Gastrocnemius medialis (tissue), 4 donors: Measurements from ENCODE around the gene ATAD1. TPM values are rescaled to one million over a fixed set of nuclear protein-coding genes. Genes with fewer than 3 reads are reported as not detected.
A peak's percentile ranks its signal among the peaks of the same experiment; 100 is the strongest.

Experiments
- ATAC-seq, 2 donors: fragments of 150-250 bp; one replicate each; pipeline ENCODE4 v1.9.1; 2016
- DNase-seq, 2 donors: peaks; one replicate each; pipeline ENCODE4 v3.0.0-alpha.2; 2019
- H3K27ac ChIP-seq, 4 donors: fragments of 200-600 bp; sonication (generic); 1 replicate in 1 of 4; 2 replicates in 3 of 4; pipeline ENCODE4 v1.5.1; 2016 to 2018; ENCODE audit warnings: mild to moderate bottlenecking in 2 of 4, moderate library complexity in 1 of 4
- H3K27me3 ChIP-seq, 3 donors: fragments of 200-600 bp; sonication (generic) in 2 of 3; 1 replicate in 1 of 3; 2 replicates in 2 of 3; pipeline versions ENCODE4 v1.5.1 to v1.6.0; 2016 to 2019; ENCODE audit warnings: mild to moderate bottlenecking in 1 of 3, moderate library complexity in 1 of 3
- H3K36me3 ChIP-seq, 2 donors: fragments of 200-600 bp; sonication (generic) in 1 of 2; one replicate each; pipeline ENCODE4 v1.5.1; 2017 to 2018
- H3K4me1 ChIP-seq, 2 donors: fragments of 200-600 bp; sonication (generic) in 1 of 2; one replicate each; pipeline ENCODE4 v1.5.1; 2016 to 2017; ENCODE audit warnings: mild to moderate bottlenecking in 2 of 2
- H3K4me3 ChIP-seq, 4 donors: fragments of 200-600 bp; sonication (generic) in 3 of 4; 1 replicate in 1 of 4; 2 replicates in 3 of 4; pipeline ENCODE4 v1.5.1; 2016 to 2019; ENCODE audit warnings: mild to moderate bottlenecking in 2 of 4
- H3K9me3 ChIP-seq, 3 donors: fragments of 200-600 bp; sonication (generic) in 2 of 3; 1 replicate in 1 of 3; 2 replicates in 2 of 3; pipeline ENCODE4 v1.5.1; 2016 to 2019
- POLR2A ChIP-seq, 2 donors: fragments of 450-650 bp; IDR thresholded peaks; one replicate each; pipeline ENCODE4 v1.6.1; 2017; ENCODE audit warnings: antibody characterized with exemption in 2 of 2, mild to moderate bottlenecking in 2 of 2, moderate library complexity in 2 of 2
- in situ Hi-C, 4 donors: fragments of 200-750 bp; cut with MboI; loops; one replicate each; pipeline versions ENCODE4 v1.15.0 to v1.8.0; 2017; ENCODE audit warnings: low sequenced_read_pairs in 4 of 4
- intact Hi-C: fragments of 100-400 bp; cut with DNase I; formaldehyde crosslinking; loops from one replicate; pipeline ENCODE4 v1.15.1; 2023; ENCODE audit warnings: low total_unique reads
- total RNA-seq, 4 donors: library from RNA; depleted of rRNA; stranded (reverse); fragments of >200 nt; gene quantifications; one replicate each; pipeline versions ENCODE4 v1.1.0 to v1.2.3, GENCODE V29; 2016
- TF ChIP-seq, protein P1 (sequence below), 5 experiments: fragments of 450-650 bp in 3 of 5; fragments of 200-600 bp in 2 of 5; sonication (generic) in 2 of 5; IDR thresholded peaks in 4 of 5; conservative IDR thresholded peaks in 1 of 5; 1 replicate in 4 of 5; 2 replicates in 1 of 5; pipeline ENCODE4 v1.5.1; 2016 to 2019; ENCODE audit warnings: antibody characterized with exemption in 5 of 5, mild to moderate bottlenecking in 3 of 5, moderate library complexity in 3 of 5

ATAD1 gene
- total RNA-seq, 4 donors from 2014 or later = 32.0 to 65.4 (median 51.0) TPM

GRCh38 chr10:87712913-87713616, 105.0 kb downstream of the ATAD1 start:
- in situ Hi-C loops (no loop called here), intact Hi-C loops (no loop called here)
- no peak for DNase-seq
- Histone ChIP-seq H3K27ac (peak overlapping the region in 3 of 4 donors; percentile 8 to 58 (median 26)), H3K4me1 (peaks cover 0 to 8% of the 10 kb centered on the region in 2 donors), H3K9me3 (no peaks in the 10 kb centered on the region), H3K36me3 (no peaks in the 10 kb centered on the region), H3K27me3 (no peaks in the 10 kb centered on the region), H3K4me3 (no peak overlapping the region)
- no peak for ATAC-seq
- TF ChIP-seq POLR2A (IDR thresholded peaks at IDR 0.05) = no peak
- TF ChIP-seq, protein P1, sequence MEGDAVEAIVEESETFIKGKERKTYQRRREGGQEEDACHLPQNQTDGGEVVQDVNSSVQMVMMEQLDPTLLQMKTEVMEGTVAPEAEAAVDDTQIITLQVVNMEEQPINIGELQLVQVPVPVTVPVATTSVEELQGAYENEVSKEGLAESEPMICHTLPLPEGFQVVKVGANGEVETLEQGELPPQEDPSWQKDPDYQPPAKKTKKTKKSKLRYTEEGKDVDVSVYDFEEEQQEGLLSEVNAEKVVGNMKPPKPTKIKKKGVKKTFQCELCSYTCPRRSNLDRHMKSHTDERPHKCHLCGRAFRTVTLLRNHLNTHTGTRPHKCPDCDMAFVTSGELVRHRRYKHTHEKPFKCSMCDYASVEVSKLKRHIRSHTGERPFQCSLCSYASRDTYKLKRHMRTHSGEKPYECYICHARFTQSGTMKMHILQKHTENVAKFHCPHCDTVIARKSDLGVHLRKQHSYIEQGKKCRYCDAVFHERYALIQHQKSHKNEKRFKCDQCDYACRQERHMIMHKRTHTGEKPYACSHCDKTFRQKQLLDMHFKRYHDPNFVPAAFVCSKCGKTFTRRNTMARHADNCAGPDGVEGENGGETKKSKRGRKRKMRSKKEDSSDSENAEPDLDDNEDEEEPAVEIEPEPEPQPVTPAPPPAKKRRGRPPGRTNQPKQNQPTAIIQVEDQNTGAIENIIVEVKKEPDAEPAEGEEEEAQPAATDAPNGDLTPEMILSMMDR (IDR thresholded peaks at IDR 0.05 in 4 of 5, conservative IDR thresholded peaks at IDR 0.05 in 1 of 5) = no peak

GRCh38 chr10:87707254-87707653, 110.8 kb downstream of the ATAD1 start:
- TF ChIP-seq POLR2A (IDR thresholded peaks at IDR 0.05) = no peak
- TF ChIP-seq, protein P1 (IDR thresholded peaks at IDR 0.05 in 4 of 5, conservative IDR thresholded peaks at IDR 0.05 in 1 of 5) = no peak
- DNase-seq = no peak
- Histone ChIP-seq H3K9me3 (no peaks in the 10 kb centered on the region), H3K27ac (no peak overlapping the region), H3K4me1 (no peaks in the 10 kb centered on the region), H3K27me3 (no peaks in the 10 kb centered on the region), H3K36me3 (no peaks in the 10 kb centered on the region), H3K4me3 (no peak overlapping the region)
- ATAC-seq = no peak
- in situ Hi-C loops (no loop called here), intact Hi-C loops (no loop called here)

DNA sequence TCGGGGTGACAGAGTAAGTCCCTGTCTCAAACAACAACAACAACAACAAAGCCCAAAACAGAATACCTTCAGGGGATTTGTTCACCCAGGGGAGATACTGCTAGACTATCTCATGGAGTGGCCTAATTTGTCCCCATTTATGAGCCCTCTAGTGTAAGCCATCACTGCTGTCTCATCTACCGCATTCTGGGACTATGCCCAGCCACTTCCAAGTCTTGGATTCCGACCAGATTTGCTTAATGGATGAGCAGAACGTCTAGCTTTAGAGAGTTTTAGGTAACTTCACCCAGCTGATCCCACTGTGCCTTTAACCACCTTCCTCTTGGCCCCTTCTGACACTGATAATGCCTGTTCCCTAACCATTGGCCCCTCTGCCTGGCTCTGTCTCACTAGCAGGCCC, 111.3 kb downstream of the ATAD1 start:
- Histone ChIP-seq H3K27ac (no peak overlapping the region), H3K4me3 (no peak overlapping the region), H3K4me1 (no peaks in the 10 kb centered on the region), H3K27me3 (no peaks in the 10 kb centered on the region), H3K9me3 (no peaks in the 10 kb centered on the region), H3K36me3 (no peaks in the 10 kb centered on the region)
- DNase-seq (no peak), ATAC-seq (no peak)
- no peak for TF ChIP-seq POLR2A (IDR thresholded peaks at IDR 0.05)
- TF ChIP-seq, protein P1 (IDR thresholded peaks at IDR 0.05 in 4 of 5, conservative IDR thresholded peaks at IDR 0.05 in 1 of 5) = no peak
- intact Hi-C loops (no loop called here), in situ Hi-C loops (no loop called here)

GRCh38 chr10:87705339-87705738, 112.7 kb downstream of the ATAD1 start:
- Histone ChIP-seq H3K36me3 (no peaks in the 10 kb centered on the region), H3K27ac (no peak overlapping the region), H3K9me3 (no peaks in the 10 kb centered on the region), H3K27me3 (no peaks in the 10 kb centered on the region), H3K4me1 (no peaks in the 10 kb centered on the region), H3K4me3 (no peak overlapping the region)
- in situ Hi-C loops (no loop called here), intact Hi-C loops (no loop called here)
- ATAC-seq (no peak), DNase-seq (no peak)
- TF ChIP-seq, protein P1 (IDR thresholded peaks at IDR 0.05 in 4 of 5, conservative IDR thresholded peaks at IDR 0.05 in 1 of 5) = no peak
- TF ChIP-seq POLR2A (IDR thresholded peaks at IDR 0.05) = no peak

GRCh38 chr10:87703771-87704170, 114.3 kb downstream of the ATAD1 start:
- H3K27me3 ChIP-seq = no peaks in the 10 kb centered on the region
- H3K27ac ChIP-seq = no peak overlapping the region
- TF ChIP-seq POLR2A (IDR thresholded peaks at IDR 0.05) = no peak
- TF ChIP-seq, protein P1 (IDR thresholded peaks at IDR 0.05 in 4 of 5, conservative IDR thresholded peaks at IDR 0.05 in 1 of 5) = no peak
- in situ Hi-C loops = no loop called here
- DNase-seq (no peak), ATAC-seq (no peak)
- H3K4me1 ChIP-seq = no peaks in the 10 kb centered on the region
- intact Hi-C loops = no loop called here
- no peaks in the 10 kb centered on the region for H3K36me3 ChIP-seq
- no peaks in the 10 kb centered on the region for H3K9me3 ChIP-seq
- no peak overlapping the region for H3K4me3 ChIP-seq
